Neural cell (in vitro differentiated cells): ENCODE measurements around the gene BCL7B. TPM values are rescaled to one million over a fixed set of nuclear protein-coding genes. Genes with fewer than 3 reads are reported as not detected.

Experiments used
- H2AFZ ChIP-seq: fragments of 200-600, 300-800 bp; sonication (generic), shearing (Covaris generic); 2 replicates; pipeline ENCODE4 v1.6.0; 2014; ENCODE audit warnings: low read depth, mild to moderate bottlenecking, antibody characterized with exemption, low read length, moderate library complexity
- H3F3A ChIP-seq: fragments of 200-600 bp; shearing (Covaris generic); 2 replicates; pipeline ENCODE4 v1.6.1; 2016; ENCODE audit warnings: mild to moderate bottlenecking, moderate library complexity, mixed read lengths, antibody characterized with exemption, low read length; ENCODE audit not compliant: insufficient read depth, poor library complexity, severe bottlenecking
- H3K27ac ChIP-seq: fragments of 200-600, 300-800 bp; sonication (generic), shearing (Covaris generic); 2 replicates; pipeline ENCODE4 v1.5.1; 2014; ENCODE audit warnings: mild to moderate bottlenecking, low read length, moderate library complexity
- H3K27me3 ChIP-seq: fragments of 300-800, 200-600 bp; sonication (generic), shearing (Covaris generic); 2 replicates; pipeline ENCODE4 v1.6.0; 2014; ENCODE audit warnings: mild to moderate bottlenecking, low read depth, low read length, moderate library complexity; ENCODE audit not compliant: insufficient read depth
- H3K36me3 ChIP-seq: fragments of 300-800, 200-600 bp; sonication (generic), shearing (Covaris generic); 2 replicates; pipeline ENCODE4 v1.5.1; 2014; ENCODE audit warnings: mild to moderate bottlenecking, antibody characterized with exemption, low read length, moderate library complexity; ENCODE audit not compliant: insufficient read depth
- H3K4me2 ChIP-seq: fragments of 300-800, 200-600 bp; sonication (generic), shearing (Covaris generic); 2 replicates; pipeline ENCODE4 v1.6.0; 2014; ENCODE audit warnings: mild to moderate bottlenecking, low read length
- H3K4me3 ChIP-seq: fragments of 300-800, 200-600 bp; sonication (generic), shearing (Covaris generic); 2 replicates; pipeline ENCODE4 v1.5.1; 2014; ENCODE audit warnings: mild to moderate bottlenecking, low read length, moderate library complexity
- H3K79me2 ChIP-seq: fragments of 200-600 bp; shearing (Covaris generic); replicated peaks from 2 replicates; pipeline ENCODE4 v1.6.0; 2014; ENCODE audit warnings: mild to moderate bottlenecking, low read length, moderate library complexity; ENCODE audit not compliant: insufficient read depth
- H3K9ac ChIP-seq: fragments of 300-800, 200-600 bp; sonication (generic), shearing (Covaris generic); 2 replicates; pipeline ENCODE4 v1.6.1; 2016; ENCODE audit warnings: mild to moderate bottlenecking, low read length, mixed read lengths
- H3K9me2 ChIP-seq: fragments of 200-600 bp; shearing (Covaris generic); 2 replicates; pipeline ENCODE4 v1.6.1; 2016; ENCODE audit warnings: mild to moderate bottlenecking, low read length, mixed read lengths; ENCODE audit not compliant: insufficient read depth
- H3K9me3 ChIP-seq: fragments of 200-600, 300-800 bp; sonication (generic), shearing (Covaris generic); 2 replicates; pipeline ENCODE4 v1.6.1; 2016; ENCODE audit warnings: mild to moderate bottlenecking, mixed run types, low read length, moderate library complexity, mixed read lengths
- H4K20me1 ChIP-seq: fragments of 200-600 bp; shearing (Covaris generic); 2 replicates; pipeline ENCODE4 v1.6.1; 2016; ENCODE audit warnings: mild to moderate bottlenecking, mixed run types; ENCODE audit not compliant: insufficient read depth
- EP300 ChIP-seq: fragments of 450-650 bp; conservative IDR thresholded peaks from 2 replicates; pipeline ENCODE4 v1.6.1; 2014; ENCODE audit warnings: antibody characterized with exemption, mild to moderate bottlenecking, moderate library complexity; ENCODE audit not compliant: poor library complexity, severe bottlenecking
- MXI1 ChIP-seq: fragments of 450-650 bp; conservative IDR thresholded peaks from 2 replicates; pipeline ENCODE4 v1.6.1; 2014; ENCODE audit warnings: antibody characterized with exemption, mild to moderate bottlenecking; ENCODE audit not compliant: poor library complexity, severe bottlenecking
- POLR2AphosphoS5 ChIP-seq: IDR thresholded peaks from 2 replicates; pipeline ENCODE4 v1.6.1; 2012
- RAD21 ChIP-seq: fragments of 450-650 bp; conservative IDR thresholded peaks from 2 replicates; pipeline ENCODE4 v1.6.1; 2014; ENCODE audit warnings: antibody characterized with exemption, mild to moderate bottlenecking, moderate library complexity
- SMC3 ChIP-seq: fragments of 450-650 bp; conservative IDR thresholded peaks from 2 replicates; pipeline ENCODE4 v1.6.1; 2014; ENCODE audit warnings: antibody characterized with exemption, mild to moderate bottlenecking, moderate library complexity; ENCODE audit not compliant: poor library complexity
- polyA plus RNA-seq: library from polyadenylated mRNA; depleted of rRNA; stranded (reverse); fragments of >200 nt; gene quantifications from 2 replicates; pipeline ENCODE4 v1.2.3, GENCODE V29; 2014
- TF ChIP-seq, protein P1 (sequence below): fragments of 450-650 bp; IDR thresholded peaks from 2 replicates; pipeline ENCODE4 v1.5.1; 2014; ENCODE audit warnings: antibody characterized with exemption, mild to moderate bottlenecking, moderate library complexity; ENCODE audit not compliant: poor library complexity, severe bottlenecking
- TF ChIP-seq, protein P2 (sequence below): IDR thresholded peaks from 2 replicates; pipeline ENCODE4 v1.6.1; 2012; ENCODE audit warnings: borderline replicate concordance

Gene BCL7B
- polyA plus RNA-seq, 1 donor from 2014 or later, result 23.6 TPM

DNA sequence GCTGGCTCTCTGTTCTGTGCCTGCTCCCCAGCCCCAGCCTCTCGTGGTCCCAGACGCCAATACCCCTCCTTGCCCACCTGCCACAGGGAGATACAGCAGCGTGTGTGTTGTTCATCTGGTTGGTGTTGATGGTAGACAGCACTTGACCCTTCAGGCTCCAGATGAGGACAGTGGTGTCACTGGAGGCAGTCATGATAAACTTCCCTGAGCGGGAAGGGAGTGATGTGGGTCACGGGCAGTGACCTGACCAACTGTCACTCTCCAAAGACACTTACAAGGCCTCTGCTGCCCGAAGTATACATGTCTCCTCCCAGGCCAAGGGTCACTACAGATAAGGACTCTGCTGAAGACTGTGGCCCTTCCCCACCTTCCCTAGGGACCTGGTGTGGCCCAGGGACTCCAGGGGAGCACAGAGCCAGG lies 15.3 kb upstream of the BCL7B start:
- Histone ChIP-seq H4K20me1 (no peaks in the 10 kb centered on the region), H3K36me3 (no peaks in the 10 kb centered on the region)
- TF ChIP-seq, protein P1, sequence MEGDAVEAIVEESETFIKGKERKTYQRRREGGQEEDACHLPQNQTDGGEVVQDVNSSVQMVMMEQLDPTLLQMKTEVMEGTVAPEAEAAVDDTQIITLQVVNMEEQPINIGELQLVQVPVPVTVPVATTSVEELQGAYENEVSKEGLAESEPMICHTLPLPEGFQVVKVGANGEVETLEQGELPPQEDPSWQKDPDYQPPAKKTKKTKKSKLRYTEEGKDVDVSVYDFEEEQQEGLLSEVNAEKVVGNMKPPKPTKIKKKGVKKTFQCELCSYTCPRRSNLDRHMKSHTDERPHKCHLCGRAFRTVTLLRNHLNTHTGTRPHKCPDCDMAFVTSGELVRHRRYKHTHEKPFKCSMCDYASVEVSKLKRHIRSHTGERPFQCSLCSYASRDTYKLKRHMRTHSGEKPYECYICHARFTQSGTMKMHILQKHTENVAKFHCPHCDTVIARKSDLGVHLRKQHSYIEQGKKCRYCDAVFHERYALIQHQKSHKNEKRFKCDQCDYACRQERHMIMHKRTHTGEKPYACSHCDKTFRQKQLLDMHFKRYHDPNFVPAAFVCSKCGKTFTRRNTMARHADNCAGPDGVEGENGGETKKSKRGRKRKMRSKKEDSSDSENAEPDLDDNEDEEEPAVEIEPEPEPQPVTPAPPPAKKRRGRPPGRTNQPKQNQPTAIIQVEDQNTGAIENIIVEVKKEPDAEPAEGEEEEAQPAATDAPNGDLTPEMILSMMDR, result no peak
- TF ChIP-seq POLR2AphosphoS5, result no peak
- TF ChIP-seq, protein P2, sequence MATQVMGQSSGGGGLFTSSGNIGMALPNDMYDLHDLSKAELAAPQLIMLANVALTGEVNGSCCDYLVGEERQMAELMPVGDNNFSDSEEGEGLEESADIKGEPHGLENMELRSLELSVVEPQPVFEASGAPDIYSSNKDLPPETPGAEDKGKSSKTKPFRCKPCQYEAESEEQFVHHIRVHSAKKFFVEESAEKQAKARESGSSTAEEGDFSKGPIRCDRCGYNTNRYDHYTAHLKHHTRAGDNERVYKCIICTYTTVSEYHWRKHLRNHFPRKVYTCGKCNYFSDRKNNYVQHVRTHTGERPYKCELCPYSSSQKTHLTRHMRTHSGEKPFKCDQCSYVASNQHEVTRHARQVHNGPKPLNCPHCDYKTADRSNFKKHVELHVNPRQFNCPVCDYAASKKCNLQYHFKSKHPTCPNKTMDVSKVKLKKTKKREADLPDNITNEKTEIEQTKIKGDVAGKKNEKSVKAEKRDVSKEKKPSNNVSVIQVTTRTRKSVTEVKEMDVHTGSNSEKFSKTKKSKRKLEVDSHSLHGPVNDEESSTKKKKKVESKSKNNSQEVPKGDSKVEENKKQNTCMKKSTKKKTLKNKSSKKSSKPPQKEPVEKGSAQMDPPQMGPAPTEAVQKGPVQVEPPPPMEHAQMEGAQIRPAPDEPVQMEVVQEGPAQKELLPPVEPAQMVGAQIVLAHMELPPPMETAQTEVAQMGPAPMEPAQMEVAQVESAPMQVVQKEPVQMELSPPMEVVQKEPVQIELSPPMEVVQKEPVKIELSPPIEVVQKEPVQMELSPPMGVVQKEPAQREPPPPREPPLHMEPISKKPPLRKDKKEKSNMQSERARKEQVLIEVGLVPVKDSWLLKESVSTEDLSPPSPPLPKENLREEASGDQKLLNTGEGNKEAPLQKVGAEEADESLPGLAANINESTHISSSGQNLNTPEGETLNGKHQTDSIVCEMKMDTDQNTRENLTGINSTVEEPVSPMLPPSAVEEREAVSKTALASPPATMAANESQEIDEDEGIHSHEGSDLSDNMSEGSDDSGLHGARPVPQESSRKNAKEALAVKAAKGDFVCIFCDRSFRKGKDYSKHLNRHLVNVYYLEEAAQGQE, result no peak
- no peak for TF ChIP-seq EP300
- no peak for TF ChIP-seq MXI1
- no peak for TF ChIP-seq RAD21
- no peak for TF ChIP-seq SMC3

DNA sequence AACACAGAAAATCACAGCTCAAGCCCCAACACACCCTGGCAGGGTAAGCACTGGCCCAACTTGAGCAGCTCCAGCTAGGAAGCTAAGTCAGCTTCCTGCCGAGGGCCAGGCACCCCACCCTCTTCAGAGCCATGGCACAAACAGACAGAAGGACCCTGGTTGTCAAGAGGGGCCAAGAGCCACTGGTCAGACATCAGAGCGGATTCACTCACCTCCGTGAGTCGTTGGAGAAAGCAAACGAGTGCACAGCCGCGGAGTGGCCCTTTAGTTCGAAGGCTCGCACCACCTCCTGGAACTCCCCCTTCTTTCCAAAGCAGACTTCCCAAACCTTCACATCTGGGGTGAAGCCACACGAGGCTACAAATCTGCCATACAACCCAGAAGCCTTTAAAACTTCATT lies 13.5 kb upstream of the BCL7B start:
- no peaks in the 10 kb centered on the region for H4K20me1 ChIP-seq

More for the DNA sequence above, 15.3 kb upstream of the BCL7B start:
- Histone ChIP-seq H3K27me3 (no peaks in the 10 kb centered on the region), H3K4me3 (no peak overlapping the region), H3K4me2 (no peak overlapping the region), H3K9ac (no peak overlapping the region), H3K79me2 (peaks cover 9% of the 10 kb centered on the region), H3F3A (no peaks in the 10 kb centered on the region), H2AFZ (no peak overlapping the region), H3K9me3 (no peaks in the 10 kb centered on the region), H3K27ac (no peak overlapping the region), H3K9me2 (no peaks in the 10 kb centered on the region)

More for the DNA sequence above, 13.5 kb upstream of the BCL7B start:
- TF ChIP-seq, protein P2, result no peak
- TF ChIP-seq, protein P1, result no peak
- no peak overlapping the region for H3K4me2 ChIP-seq
- no peaks in the 10 kb centered on the region for H3F3A ChIP-seq
- no peak overlapping the region for H3K27ac ChIP-seq
- no peaks in the 10 kb centered on the region for H3K9me3 ChIP-seq
- H3K9me2 ChIP-seq, result no peaks in the 10 kb centered on the region
- H3K4me3 ChIP-seq, result no peak overlapping the region
- no peak overlapping the region for H3K9ac ChIP-seq
- H3K79me2 ChIP-seq, result no peaks in the 10 kb centered on the region
- H2AFZ ChIP-seq, result no peak overlapping the region
- no peaks in the 10 kb centered on the region for H3K27me3 ChIP-seq
- H3K36me3 ChIP-seq, result no peaks in the 10 kb centered on the region
